Upper lobe of left lung (tissue), 6 donors: ENCODE results near the gene APOF. TPM values are rescaled to one million over a fixed set of nuclear protein-coding genes. Genes with fewer than 3 reads are reported as not detected.
"Not testable (repeated sequence)": the region's sequence is repeated elsewhere in the genome, so short reads cannot be mapped to it uniquely, and the experiment has no call there.

ENCODE experiments used
- ATAC-seq, 2 donors: fragments of 200-7000 bp; cut with Tn5 transposase; one replicate each; pipeline ENCODE4 v1.9.1; 2022; ENCODE audit warnings: mild to moderate bottlenecking in 2 of 2, moderate library complexity in 2 of 2; ENCODE audit not compliant: low FRiP score in 2 of 2
- DNase-seq, 2 donors: peaks; one replicate each; pipeline ENCODE4 v3.0.0-alpha.2; 2019 to 2020
- H3K27ac ChIP-seq, 4 donors: fragments of 200-600 bp; sonication (generic); one replicate each; pipeline ENCODE4 v1.5.1; 2016 to 2019
- H3K27me3 ChIP-seq, 4 donors: fragments of 200-600 bp; sonication (generic); one replicate each; pipeline ENCODE4 v1.5.1; 2017 to 2019
- H3K36me3 ChIP-seq, 4 donors: fragments of 200-600 bp; sonication (generic); one replicate each; pipeline ENCODE4 v1.5.1; 2016 to 2019
- H3K4me1 ChIP-seq, 4 donors: fragments of 200-600 bp; sonication (generic); one replicate each; pipeline ENCODE4 v1.5.1; 2018 to 2019
- H3K4me3 ChIP-seq, 4 donors: fragments of 200-600 bp; sonication (generic); one replicate each; pipeline ENCODE4 v1.5.1; 2017 to 2019; ENCODE audit warnings: mild to moderate bottlenecking in 2 of 4, moderate library complexity in 1 of 4
- H3K9me3 ChIP-seq, 4 donors: fragments of 200-600 bp; sonication (generic); one replicate each; pipeline ENCODE4 v1.5.1; 2018 to 2019
- CTCF ChIP-seq, 6 experiments: fragments of 450-650 bp in 4 of 6; fragments of 200-600 bp in 2 of 6; sonication (generic) in 2 of 6; IDR thresholded peaks; one replicate each; pipeline ENCODE4 v1.5.1; 2016 to 2019; ENCODE audit warnings: antibody characterized with exemption in 6 of 6
- EP300 ChIP-seq, 4 donors: sonication (generic); formaldehyde crosslinking; IDR thresholded peaks; one replicate each; pipeline ENCODE4 v1.5.1; 2017; ENCODE audit warnings: antibody characterized with exemption in 4 of 4, control low read depth in 2 of 4
- POLR2A ChIP-seq, 4 donors: fragments of 450-650 bp; IDR thresholded peaks; one replicate each; pipeline ENCODE4 v1.5.1; 2016 to 2017; ENCODE audit warnings: antibody characterized with exemption in 4 of 4, mild to moderate bottlenecking in 2 of 4
- POLR2AphosphoS5 ChIP-seq, 2 donors: sonication (generic); formaldehyde crosslinking; IDR thresholded peaks; one replicate each; pipeline ENCODE4 v1.5.1; 2017; ENCODE audit warnings: antibody characterized with exemption in 2 of 2
- WGBS, 2 donors: methylation state at CpG; one replicate each; pipeline ENCODE4 v1.1.5; 2017 to 2018; 5-methylcytosine and 5-hydroxymethylcytosine counted together
- total RNA-seq, 6 donors: library from RNA; depleted of rRNA in 4 of 6; stranded (reverse); fragments of >200 nt in 4 of 6; gene quantifications; one replicate each; pipeline versions ENCODE4 v1.1.0 to v1.2.1, GENCODE V29; 2016 to 2021
- donor health status: DM: no; HTN: no; CAD: no; lungs with moderate emphysema.
- donor health status: DM: no; HTN: yes; CAD: no; lungs with severe emphysema.

The APOF gene
- total RNA-seq, 6 donors from 2014 or later, result 0.20 TPM; not detected in 5

GRCh38 chr12:56330936-56331490, 31.6 kb downstream of the APOF start:
- WGBS, 2 donors, result 91 to 96% methylated on average over 7 of the region's 7 CpGs
- DNase-seq (no peak), ATAC-seq (no peak)
- Histone ChIP-seq H3K27me3 (no peaks in the 10 kb centered on the region), H3K4me1 (peaks cover 6 to 15% (median 11%) of the 10 kb centered on the region in 4 donors), H3K9me3 (no peaks in the 10 kb centered on the region), H3K4me3 (no peak overlapping the region), H3K36me3 (peaks cover 7 to 25% (median 23%) of the 10 kb centered on the region in 4 donors), H3K27ac (no peak overlapping the region)
- TF ChIP-seq EP300 (IDR thresholded peaks at IDR 0.05) (no peak), POLR2A (IDR thresholded peaks at IDR 0.05) (no peak), CTCF (IDR thresholded peaks at IDR 0.05) (no peak)

- ATAC-seq (no peak), DNase-seq (no peak)
- Histone ChIP-seq H3K27me3 (no peaks in the 10 kb centered on the region), H3K4me3 (no peak overlapping the region), H3K36me3 (peaks cover 24 to 69% (median 63%) of the 10 kb centered on the region in 4 donors), H3K4me1 (no peaks in the 10 kb centered on the region), H3K9me3 (no peaks in the 10 kb centered on the region), H3K27ac (no peak overlapping the region)
- 89 to 91% methylated on average over 6 of the region's 6 CpGs for WGBS, 2 donors
- TF ChIP-seq CTCF (IDR thresholded peaks at IDR 0.05) (no peak), POLR2AphosphoS5 (IDR thresholded peaks at IDR 0.05) (no peak), POLR2A (IDR thresholded peaks at IDR 0.05) (no peak), EP300 (IDR thresholded peaks at IDR 0.05) (no peak)
Measured at GRCh38 chr12:56326533-56326932, 36.1 kb downstream of the APOF start.

GRCh38 chr12:56326126-56326525, 36.5 kb downstream of the APOF start:
- no peak overlapping the region for H3K4me3 ChIP-seq
- no peaks in the 10 kb centered on the region for H3K9me3 ChIP-seq
- H3K27ac ChIP-seq, result no peak overlapping the region
- no peaks in the 10 kb centered on the region for H3K4me1 ChIP-seq
- DNase-seq, result no peak
- no peaks in the 10 kb centered on the region for H3K27me3 ChIP-seq
- peaks cover 24 to 69% (median 63%) of the 10 kb centered on the region in 4 donors for H3K36me3 ChIP-seq
- WGBS, 2 donors, result 91 to 95% methylated on average over 8 of the region's 8 CpGs
- no peak for ATAC-seq
- TF ChIP-seq POLR2A (IDR thresholded peaks at IDR 0.05), result no peak
- no peak for TF ChIP-seq EP300 (IDR thresholded peaks at IDR 0.05)

- Histone ChIP-seq H3K4me3 (no peak overlapping the region), H3K27me3 (no peaks in the 10 kb centered on the region), H3K27ac (no peak overlapping the region), H3K4me1 (no peaks in the 10 kb centered on the region), H3K9me3 (no peaks in the 10 kb centered on the region), H3K36me3 (peaks cover 24 to 81% (median 73%) of the 10 kb centered on the region in 4 donors)
- 96 to 98% methylated on average over 6 of the region's 6 CpGs for WGBS, 2 donors
- ATAC-seq (no peak), DNase-seq (no peak)
- TF ChIP-seq POLR2A (IDR thresholded peaks at IDR 0.05) (no peak), POLR2AphosphoS5 (IDR thresholded peaks at IDR 0.05) (no peak), EP300 (IDR thresholded peaks at IDR 0.05) (no peak)
Measured at GRCh38 chr12:56324206-56324605, 38.5 kb downstream of the APOF start.

GRCh38 chr12:56321610-56322009, 41.0 kb downstream of the APOF start:
- H3K27ac ChIP-seq, H3K4me1 ChIP-seq, H3K27me3 ChIP-seq, DNase-seq, H3K4me3 ChIP-seq, ATAC-seq, H3K9me3 ChIP-seq: not testable (repeated sequence)
- H3K36me3 ChIP-seq, result peaks cover 21 to 76% (median 58%) of the 10 kb centered on the region in 4 donors
- WGBS, 2 donors, result 89 to 91% methylated on average over 8 of the region's 8 CpGs

- Histone ChIP-seq H3K27me3 (no peaks in the 10 kb centered on the region), H3K4me1 (peaks cover 4 to 8% (median 5%) of the 10 kb centered on the region in 4 donors), H3K4me3 (no peak overlapping the region), H3K27ac (no peak overlapping the region), H3K36me3 (peaks cover 21 to 70% (median 52%) of the 10 kb centered on the region in 4 donors), H3K9me3 (no peaks in the 10 kb centered on the region)
- TF ChIP-seq EP300 (IDR thresholded peaks at IDR 0.05), result no peak
- TF ChIP-seq POLR2A (IDR thresholded peaks at IDR 0.05), result no peak
- no peak for TF ChIP-seq CTCF (IDR thresholded peaks at IDR 0.05)
- TF ChIP-seq POLR2AphosphoS5 (IDR thresholded peaks at IDR 0.05), result no peak
- 72 to 88% methylated on average over 2 of the region's 2 CpGs for WGBS, 2 donors
- ATAC-seq (no peak), DNase-seq (no peak)
Measured at GRCh38 chr12:56321027-56321426, 41.6 kb downstream of the APOF start.
